ENCODE measurements around the gene PXDC1. TPM values are rescaled to one million over a fixed set of nuclear protein-coding genes. Genes with fewer than 3 reads are reported as not detected.

Gene PXDC1
- total RNA-seq, 1 experiment from 2014 or later: 6.3 TPM

GRCh38 chr6:3755637-3756545 is 4.4 kb upstream of the PXDC1 start:
- POLR2A ChIA-PET: no interaction called here
- RAD21 ChIA-PET (ENCODE audit: low non-redundant PET in 1 of 2, low total read pairs in 2 of 2, uncharacterized antibody in 2 of 2, unreplicated experiment in 2 of 2): no interaction called here
- no peak overlapping the region for H3K4me2 ChIP-seq (ENCODE audit: low read length)

More at GRCh38 chr6:3755637-3756545, 4.4 kb upstream of the PXDC1 start:
- Histone ChIP-seq H3K27me3 (ENCODE audit: insufficient read depth, low read length) (no peaks in the 10 kb centered on the region), H3K9me3 (ENCODE audit: control insufficient read depth in 1 of 2, insufficient read depth in 1 of 2, low read depth in 1 of 2, low read length in 2 of 2) (no peaks in the 10 kb centered on the region), H3K27ac (ENCODE audit: low read depth, low read length) (no peak overlapping the region), H3K36me3 (ENCODE audit: control insufficient read depth in 1 of 2, insufficient read depth in 2 of 2, low read length in 2 of 2) (no peaks in the 10 kb centered on the region), H3K4me3 (replicated peaks in 1 of 2; ENCODE audit: low read depth in 1 of 2, low read length in 2 of 2) (no peak overlapping the region), H2AFZ (ENCODE audit: low read depth, low read length, poor library complexity, severe bottlenecking) (no peak overlapping the region), H3K79me2 (ENCODE audit: insufficient read depth, low read length) (no peaks in the 10 kb centered on the region), H3K9ac (ENCODE audit: low read length) (no peak overlapping the region), H3K9me2 (ENCODE audit: insufficient read depth) (no peaks in the 10 kb centered on the region), H4K20me1 (ENCODE audit: insufficient read depth) (no peaks in the 10 kb centered on the region), H3K4me1 (ENCODE audit: control insufficient read depth in 1 of 2, insufficient read depth in 2 of 2, low read length in 2 of 2) (peaks cover 3 to 17% of the 10 kb centered on the region in 2 experiments; a peak in 3 of 4 replicates)
- intact Hi-C loops (cut with micrococcal nuclease): no loop called here
- no peak for ATAC-seq
- no peak for TF ChIP-seq EZH2phosphoT487 (IDR thresholded peaks at IDR 0.05; ENCODE audit: borderline replicate concordance)
- no peak for TF ChIP-seq CBX3 (IDR thresholded peaks at IDR 0.05; ENCODE audit: low read depth)
- no peak for TF ChIP-seq TCF7L2 (IDR thresholded peaks at IDR 0.05; ENCODE audit: borderline replicate concordance, extremely low read depth, insufficient read depth, insufficient read length)
- no peak for TF ChIP-seq ATF3 (IDR thresholded peaks at IDR 0.05)
- TF ChIP-seq SIN3A (IDR thresholded peaks at IDR 0.05; ENCODE audit: low read depth): no peak
- no peak for TF ChIP-seq ZNF274 (IDR thresholded peaks at IDR 0.05; ENCODE audit: low read depth, low read length)
- no peak for TF ChIP-seq CTCF (IDR thresholded peaks at IDR 0.05 in 2 of 3, conservative IDR thresholded peaks at IDR 0.05 in 1 of 3; ENCODE audit: borderline replicate concordance in 1 of 3, insufficient read depth in 1 of 3, low read depth in 2 of 3, low read length in 2 of 3)
- no peak for TF ChIP-seq MAX (IDR thresholded peaks at IDR 0.05)
- no peak for TF ChIP-seq SP1 (IDR thresholded peaks at IDR 0.05; ENCODE audit: low read depth)
- BruUV-seq (replicated peaks): no TSS peak
- no peak for DNase-seq (ENCODE audit: low read depth, low spot score)
- CTCF ChIA-PET: interaction anchor here (0.6 to 1.3 kb wide), 2 partner anchors 12 to 222 kb away, joined by 3 read pairs; no protein-coding TSS in a partner anchor
